ENCODE measurements around the gene DDX51.

DNA sequence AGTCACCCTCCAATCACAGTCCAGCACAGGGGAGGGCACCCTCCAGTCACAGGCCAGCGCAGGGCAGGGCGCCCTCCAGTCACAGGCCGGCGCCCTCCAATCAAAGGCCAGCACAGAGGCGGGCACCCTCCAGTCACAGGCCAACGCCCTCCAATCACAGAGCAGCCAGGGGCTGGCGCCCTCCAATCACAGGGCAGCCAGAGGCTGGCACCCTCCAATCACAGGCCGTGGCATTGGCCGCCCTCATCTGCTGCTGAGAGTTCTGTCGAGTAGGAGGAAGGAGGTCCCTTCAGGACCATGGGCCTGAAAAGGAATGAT is 26.6 kb downstream of the DDX51 start:
- TF ChIP-seq, protein P1, sequence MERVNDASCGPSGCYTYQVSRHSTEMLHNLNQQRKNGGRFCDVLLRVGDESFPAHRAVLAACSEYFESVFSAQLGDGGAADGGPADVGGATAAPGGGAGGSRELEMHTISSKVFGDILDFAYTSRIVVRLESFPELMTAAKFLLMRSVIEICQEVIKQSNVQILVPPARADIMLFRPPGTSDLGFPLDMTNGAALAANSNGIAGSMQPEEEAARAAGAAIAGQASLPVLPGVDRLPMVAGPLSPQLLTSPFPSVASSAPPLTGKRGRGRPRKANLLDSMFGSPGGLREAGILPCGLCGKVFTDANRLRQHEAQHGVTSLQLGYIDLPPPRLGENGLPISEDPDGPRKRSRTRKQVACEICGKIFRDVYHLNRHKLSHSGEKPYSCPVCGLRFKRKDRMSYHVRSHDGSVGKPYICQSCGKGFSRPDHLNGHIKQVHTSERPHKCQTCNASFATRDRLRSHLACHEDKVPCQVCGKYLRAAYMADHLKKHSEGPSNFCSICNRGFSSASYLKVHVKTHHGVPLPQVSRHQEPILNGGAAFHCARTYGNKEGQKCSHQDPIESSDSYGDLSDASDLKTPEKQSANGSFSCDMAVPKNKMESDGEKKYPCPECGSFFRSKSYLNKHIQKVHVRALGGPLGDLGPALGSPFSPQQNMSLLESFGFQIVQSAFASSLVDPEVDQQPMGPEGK (CRISPR knock-in tag; IDR thresholded peaks at IDR 0.05; ENCODE audit: borderline replicate concordance) = no peak
- TF ChIP-seq, protein P2, sequence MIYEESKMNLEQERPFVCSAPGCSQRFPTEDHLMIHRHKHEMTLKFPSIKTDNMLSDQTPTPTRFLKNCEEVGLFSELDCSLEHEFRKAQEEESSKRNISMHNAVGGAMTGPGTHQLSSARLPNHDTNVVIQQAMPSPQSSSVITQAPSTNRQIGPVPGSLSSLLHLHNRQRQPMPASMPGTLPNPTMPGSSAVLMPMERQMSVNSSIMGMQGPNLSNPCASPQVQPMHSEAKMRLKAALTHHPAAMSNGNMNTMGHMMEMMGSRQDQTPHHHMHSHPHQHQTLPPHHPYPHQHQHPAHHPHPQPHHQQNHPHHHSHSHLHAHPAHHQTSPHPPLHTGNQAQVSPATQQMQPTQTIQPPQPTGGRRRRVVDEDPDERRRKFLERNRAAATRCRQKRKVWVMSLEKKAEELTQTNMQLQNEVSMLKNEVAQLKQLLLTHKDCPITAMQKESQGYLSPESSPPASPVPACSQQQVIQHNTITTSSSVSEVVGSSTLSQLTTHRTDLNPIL (CRISPR knock-in tag; IDR thresholded peaks at IDR 0.05; ENCODE audit: low read depth) = no peak
- TF ChIP-seq ZFP3 (CRISPR knock-in tag; IDR thresholded peaks at IDR 0.05) (no peak), TOX (CRISPR knock-in tag; IDR thresholded peaks at IDR 0.05; ENCODE audit: borderline replicate concordance) (no peak)

Measured in SK-N-SH treated with all-trans-retinoic acid at 6 μM for 48 hours (cell line).